ENCODE measurements around the gene TYW3.

TYW3 gene

GRCh38 chr1:74732960-74733603, at the start of gene TYW3, which contains the start of gene CRYZ:
Gene TYW3, plus strand, starts transcription at chr1:74733152. Its CDS starts 93 bp downstream, at chr1:74733245.
Gene CRYZ, minus strand, starts transcription at chr1:74733050. Its CDS starts 8,229 bp downstream, at chr1:74724821.
- DNase-seq, result peak; percentile 87

DNA sequence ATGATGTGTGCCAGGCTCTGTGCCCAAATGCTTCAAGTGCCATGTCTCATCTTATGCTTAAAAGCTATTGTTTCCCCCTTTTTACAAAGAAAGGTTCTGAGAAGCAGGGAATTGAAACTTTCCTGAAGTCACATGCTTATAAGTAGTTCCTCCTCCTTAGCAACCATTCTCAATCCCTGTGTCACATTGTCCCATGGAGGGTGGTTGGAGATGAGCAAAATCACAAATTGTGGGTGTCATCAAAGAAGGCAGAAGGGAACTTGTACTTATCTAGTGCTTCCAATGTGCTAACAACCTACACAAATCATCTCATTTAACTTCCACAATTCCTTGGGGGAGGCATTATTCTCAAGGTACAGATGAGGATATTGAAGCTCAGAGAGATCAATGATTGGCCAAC, 49.3 kb upstream of the TYW3 start:
- no peak for DNase-seq

- DNase-seq, result no peak
Measured at GRCh38 chr1:74684301-74684700, 48.7 kb upstream of the TYW3 start.

- DNase-seq, result no peak
Measured at GRCh38 chr1:74686928-74687327, 46.0 kb upstream of the TYW3 start.

DNA sequence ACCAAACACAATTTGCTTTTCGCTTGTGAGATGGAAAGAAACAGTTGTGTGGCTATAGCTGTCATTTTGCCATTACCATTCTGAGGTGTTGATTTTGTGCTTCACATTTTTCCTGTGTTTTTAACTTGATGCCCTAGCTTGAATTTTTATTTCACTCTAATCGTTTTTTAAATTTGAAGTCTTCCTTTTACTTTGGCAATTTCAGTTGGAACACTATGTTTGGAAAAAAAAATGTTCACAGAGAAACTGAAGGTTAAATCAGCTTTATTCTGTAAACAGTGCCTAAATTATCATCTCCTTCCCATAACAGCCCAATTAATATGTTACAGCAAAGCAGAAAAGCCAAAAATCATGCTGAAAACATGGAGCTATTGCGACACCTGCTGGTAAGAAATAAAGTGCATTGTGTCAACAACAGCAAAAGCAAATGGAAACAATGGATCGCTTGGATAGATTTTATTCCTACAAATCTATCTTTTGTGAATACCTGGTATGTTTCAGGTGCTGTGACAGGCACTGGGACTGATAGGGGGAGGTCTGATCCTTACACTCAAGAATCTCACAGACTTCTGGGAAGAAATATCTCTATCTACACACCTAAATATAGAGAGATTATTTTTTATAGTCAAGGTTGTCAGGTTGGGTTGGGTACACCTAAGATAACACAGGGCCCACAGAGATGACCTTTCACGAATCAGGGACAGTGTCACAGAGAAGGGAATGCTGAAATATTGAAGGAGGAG, 43.2 kb upstream of the TYW3 start:
- no peak for DNase-seq

DNA sequence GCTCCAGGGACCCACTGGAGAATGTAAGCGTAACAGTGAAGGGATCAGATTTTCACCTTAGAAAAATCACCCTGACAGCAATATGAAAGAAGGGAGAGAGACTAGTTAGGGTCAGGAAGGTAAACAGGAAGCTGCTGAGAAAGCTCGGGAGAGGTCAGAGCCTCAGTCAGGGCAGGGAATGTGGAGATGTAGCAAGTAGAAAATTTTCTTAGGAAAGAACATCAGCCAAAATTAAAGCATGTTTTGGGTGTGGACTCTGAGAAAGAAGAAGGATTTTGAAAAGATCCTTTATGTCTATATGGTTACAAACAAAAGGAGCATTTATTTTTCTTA, 42.6 kb upstream of the TYW3 start:
- DNase-seq, result no peak

GRCh38 chr1:74690909-74691308, 42.0 kb upstream of the TYW3 start:
- no peak for DNase-seq

- DNase-seq, result no peak
Measured at GRCh38 chr1:74693473-74693872, 39.5 kb upstream of the TYW3 start.

DNA sequence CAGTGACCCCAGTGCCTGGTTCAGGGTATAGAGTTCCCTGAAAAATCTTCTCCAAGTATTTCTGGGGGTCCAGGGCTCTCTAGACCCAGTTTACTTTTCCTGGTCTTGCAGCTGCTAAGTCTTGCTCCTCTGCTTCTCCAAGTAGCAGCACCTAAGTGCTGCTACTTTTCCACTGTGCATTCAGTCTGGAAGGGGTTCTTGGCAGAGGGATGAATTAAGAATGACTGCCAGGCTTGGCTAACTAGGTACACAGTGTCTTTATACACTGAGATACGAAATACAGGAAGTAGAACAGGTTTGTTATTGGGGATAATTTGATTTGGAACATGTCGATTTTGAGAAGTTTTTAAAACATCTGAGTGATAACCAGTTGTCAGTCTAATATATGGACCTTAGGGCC, 35.1 kb upstream of the TYW3 start:
- DNase-seq, result no peak

GRCh38 chr1:74699331-74699730, 33.6 kb upstream of the TYW3 start:
- DNase-seq, result no peak

GRCh38 chr1:74703386-74704182, 29.4 kb upstream of the TYW3 start:
- DNase-seq, result no peak

DNA sequence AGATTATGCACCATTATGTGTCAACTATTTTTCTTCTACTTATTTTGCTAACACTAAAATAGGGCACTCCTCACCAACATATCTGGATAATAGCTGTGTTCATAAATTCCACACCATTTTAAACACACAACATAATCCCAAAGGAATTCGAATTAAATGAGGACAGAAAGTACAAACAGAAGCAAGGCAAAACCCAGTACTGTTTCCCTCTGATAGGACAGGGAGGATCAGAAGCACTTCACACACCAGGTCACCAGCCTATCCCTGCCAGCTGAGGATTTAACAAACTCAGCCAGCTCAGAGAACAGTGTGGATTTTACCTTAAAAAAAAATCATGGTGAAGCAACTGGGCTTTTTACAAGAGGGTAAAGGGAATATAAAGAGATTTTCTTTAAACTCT, 20.1 kb upstream of the TYW3 start:
- DNase-seq, result no peak

DNA sequence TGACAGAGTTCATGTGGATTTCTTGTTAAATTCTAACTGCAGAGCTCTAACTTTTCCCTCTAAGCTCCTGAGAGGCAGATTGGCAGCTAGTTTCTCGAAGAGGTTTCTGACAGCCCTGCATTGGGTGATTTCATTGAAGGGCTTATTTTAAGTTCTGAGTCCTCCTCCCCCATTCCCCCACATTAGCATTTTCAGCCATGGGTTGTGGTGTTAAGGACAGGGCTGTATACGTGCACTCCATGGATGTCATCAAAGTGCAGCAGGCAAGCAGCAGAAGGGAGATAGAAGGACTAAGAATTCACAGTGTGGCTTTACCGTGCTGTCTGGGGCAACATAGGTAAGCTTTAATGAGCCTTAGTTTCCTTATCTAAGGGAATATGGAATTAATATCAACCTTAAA, 19.1 kb upstream of the TYW3 start:
- DNase-seq, result no peak

DNA sequence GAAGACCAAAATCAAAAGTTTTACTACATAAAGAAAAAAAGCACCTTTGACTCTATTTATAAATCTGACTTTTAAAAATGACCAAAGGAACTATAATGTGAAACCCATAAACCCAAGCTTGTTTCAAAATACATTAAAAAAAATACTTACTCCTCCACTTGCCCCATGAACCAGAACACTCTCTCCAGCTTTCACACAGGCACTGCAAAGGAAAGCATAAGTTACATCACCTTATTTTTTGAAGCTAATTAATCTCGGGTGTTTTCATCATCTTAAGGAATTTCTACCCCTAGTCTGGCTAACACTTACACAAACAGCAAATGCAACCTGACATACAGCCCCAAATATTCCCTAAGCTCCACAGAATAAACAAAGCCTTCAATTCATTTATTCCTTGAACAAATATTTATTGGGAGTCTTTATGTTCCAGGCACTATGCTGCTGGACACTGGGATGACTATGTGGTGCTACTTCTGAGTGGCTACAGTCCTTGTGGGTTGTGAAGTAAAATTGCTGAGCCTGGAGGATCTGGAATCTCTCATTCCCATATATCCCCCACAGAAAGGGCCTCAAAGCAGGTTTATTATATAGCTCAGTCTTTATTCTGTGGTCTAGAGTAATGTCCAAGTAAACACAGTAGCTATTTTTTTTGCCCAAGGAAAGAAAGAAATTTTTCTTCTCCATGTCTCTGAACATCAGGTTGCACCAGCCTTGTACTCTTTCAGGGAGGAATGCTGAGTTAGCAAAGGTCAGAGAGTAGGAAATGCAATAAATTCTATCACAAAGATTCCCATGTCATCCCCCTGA, 18.3 kb upstream of the TYW3 start:
- no peak for DNase-seq

- DNase-seq, result no peak
Measured at GRCh38 chr1:74715236-74715502, 17.8 kb upstream of the TYW3 start.

GRCh38 chr1:74715806-74716205, 17.1 kb upstream of the TYW3 start:
- no peak for DNase-seq

DNA sequence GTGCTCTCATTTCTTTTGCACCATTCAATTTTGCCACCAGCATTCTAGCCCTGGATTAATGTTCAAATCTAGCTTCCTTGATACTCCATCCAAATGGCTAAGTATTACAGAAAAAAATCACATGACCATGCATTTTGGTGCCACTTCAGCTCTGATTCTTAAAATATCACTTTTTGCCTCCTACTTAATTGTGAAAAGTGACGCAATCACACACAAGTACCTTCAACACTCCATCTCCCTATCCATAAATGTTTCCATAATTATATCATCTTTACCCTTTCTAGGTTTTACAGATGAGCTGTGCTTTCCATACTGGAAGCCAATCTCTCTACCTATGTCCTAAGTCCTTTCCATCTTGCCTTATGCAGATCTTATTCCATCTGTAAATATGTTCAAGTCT, 16.1 kb upstream of the TYW3 start:
- DNase-seq, result no peak

DNA sequence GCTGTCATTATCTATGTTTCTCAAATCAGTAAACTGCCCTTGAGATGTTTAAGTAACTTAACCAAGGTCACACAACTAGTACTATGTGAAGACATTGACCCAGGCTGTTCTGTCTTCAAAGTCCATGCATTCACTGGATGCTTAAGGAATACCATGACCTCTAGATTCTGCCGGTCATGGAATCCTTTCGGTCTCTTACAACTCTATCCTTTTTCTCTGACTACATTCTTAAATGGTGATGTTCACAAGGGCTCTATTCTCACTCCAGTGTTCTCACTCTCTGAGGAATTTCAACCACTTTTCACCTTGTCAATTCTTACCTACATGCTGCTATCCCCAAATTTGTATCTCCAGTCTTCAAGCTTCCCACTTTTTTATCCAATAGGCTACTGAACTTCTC, 15.3 kb upstream of the TYW3 start:
- DNase-seq, result no peak

DNA sequence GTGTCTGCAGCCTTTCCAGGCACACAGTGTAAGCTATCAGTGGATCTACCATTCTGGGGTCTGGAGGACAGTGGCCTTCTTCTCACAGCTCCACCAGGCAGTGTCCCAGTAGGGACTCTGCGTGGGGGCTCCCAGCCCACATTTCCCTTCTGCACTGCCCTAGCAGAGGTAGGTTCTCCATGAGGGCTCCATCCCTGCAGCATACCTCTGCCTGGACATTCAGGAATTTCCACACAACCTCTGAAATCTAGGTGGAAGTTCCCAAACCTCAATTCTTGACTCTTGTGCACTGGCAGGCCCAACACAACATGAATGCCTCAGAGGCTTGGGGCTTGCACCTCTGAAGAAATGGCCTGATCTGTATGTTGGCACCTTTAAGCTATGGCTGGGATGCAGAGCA, 6.9 kb upstream of the TYW3 start:
- DNase-seq, result no peak

GRCh38 chr1:74728736-74729135, 4.2 kb upstream of the TYW3 start:
- DNase-seq, result no peak

- DNase-seq, result no peak
Measured at GRCh38 chr1:74729741-74730478, 3.0 kb upstream of the TYW3 start.

GRCh38 chr1:74731399-74732052, 1.4 kb upstream of the TYW3 start:
- DNase-seq, result no peak
